GM21360 (cell line): ENCODE measurements around the gene KRT16.
"Not testable (repeated sequence)": the region's sequence is repeated elsewhere in the genome, so short reads cannot be mapped to it uniquely, and the experiment has no call there.

Experiments used
- ATAC-seq: cut with Tn5 transposase; IDR thresholded peaks from one replicate; pipeline ENCODE4 v1.9.1; 2021; ENCODE audit warnings: mild to moderate bottlenecking, moderate library complexity; ENCODE audit not compliant: unreplicated experiment

Gene KRT16

GRCh38 chr17:41585301-41586056 is 27.1 kb downstream of the KRT16 start:
- no peak for ATAC-seq

- ATAC-seq, result not testable (repeated sequence)
These were observed 28.1 kb downstream of the KRT16 start for GRCh38 chr17:41584331-41584927.

- ATAC-seq, result no peak
These were observed 29.1 kb downstream of the KRT16 start for GRCh38 chr17:41583137-41584127.

- ATAC-seq, result not testable (repeated sequence)
These were observed 30.3 kb downstream of the KRT16 start for GRCh38 chr17:41582061-41582968.

GRCh38 chr17:41581366-41582060 is 31.1 kb downstream of the KRT16 start:
- ATAC-seq, result no peak

- no peak for ATAC-seq
These were observed 31.7 kb downstream of the KRT16 start for GRCh38 chr17:41580687-41581365.

- no peak for ATAC-seq
These were observed 32.4 kb downstream of the KRT16 start for GRCh38 chr17:41580244-41580575.

- ATAC-seq, result no peak
These were observed 32.9 kb downstream of the KRT16 start for GRCh38 chr17:41579484-41580243.

- ATAC-seq, result no peak
These were observed 33.6 kb downstream of the KRT16 start for GRCh38 chr17:41578971-41579370.

- no peak for ATAC-seq
These were observed 34.0 kb downstream of the KRT16 start for GRCh38 chr17:41578538-41578937.

- ATAC-seq, result not testable (repeated sequence)
These were observed 35.8 kb downstream of the KRT16 start for GRCh38 chr17:41576740-41577139.

- ATAC-seq, result no peak
These were observed 37.2 kb downstream of the KRT16 start for GRCh38 chr17:41575336-41575735.

GRCh38 chr17:41571561-41572434 is 40.8 kb downstream of the KRT16 start, which contains the start of gene KRT9:
KRT9 (minus strand) TSS chr17:41572059; CDS start chr17:41571992, 67 bp downstream.
- ATAC-seq, result no peak

- no peak for ATAC-seq
These were observed 45.2 kb downstream of the KRT16 start for GRCh38 chr17:41567317-41567716.

- ATAC-seq, result no peak
These were observed 47.2 kb downstream of the KRT16 start for GRCh38 chr17:41565338-41565737.

- no peak for ATAC-seq
These were observed 48.9 kb downstream of the KRT16 start for GRCh38 chr17:41563607-41564170.

- no peak for ATAC-seq
These were observed 51.0 kb downstream of the KRT16 start for GRCh38 chr17:41561554-41561953.
